Activated CD8-positive, alpha-beta memory T cell treated with anti-CD3 and anti-CD28 coated beads, Interleukin-2, amount 50 U/mL, for 24 hours (primary cell): ENCODE data around the gene R3HDM1.
"Not testable (repeated sequence)": the region's sequence is repeated elsewhere in the genome, so short reads cannot be mapped to it uniquely, and the experiment has no call there.

ENCODE experiments used
- DNase-seq: peaks from one replicate; pipeline ENCODE4 v3.0.0-alpha.2; 2020; ENCODE audit errors: extremely low read depth

The R3HDM1 gene

DNA sequence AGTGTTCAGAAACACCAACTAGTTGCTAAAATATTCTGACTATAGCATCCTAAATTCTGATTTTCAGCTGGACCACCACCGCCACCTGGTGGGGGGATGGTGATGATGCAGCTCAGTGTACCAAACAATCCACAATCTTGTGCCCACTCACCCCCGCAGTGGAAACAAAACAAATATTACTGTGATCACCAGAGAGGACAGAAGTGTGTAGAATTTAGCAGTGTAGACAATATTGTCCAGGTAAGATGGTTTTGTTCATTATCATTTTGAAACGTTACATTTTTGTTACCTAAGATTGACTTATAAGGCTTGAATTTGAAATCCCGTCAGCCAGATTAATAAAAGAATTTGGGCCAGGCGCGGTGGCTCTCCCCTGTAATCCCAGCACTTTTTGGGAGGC lies 178.7 kb downstream of the R3HDM1 start:
- DNase-seq: peak; percentile 27

DNA sequence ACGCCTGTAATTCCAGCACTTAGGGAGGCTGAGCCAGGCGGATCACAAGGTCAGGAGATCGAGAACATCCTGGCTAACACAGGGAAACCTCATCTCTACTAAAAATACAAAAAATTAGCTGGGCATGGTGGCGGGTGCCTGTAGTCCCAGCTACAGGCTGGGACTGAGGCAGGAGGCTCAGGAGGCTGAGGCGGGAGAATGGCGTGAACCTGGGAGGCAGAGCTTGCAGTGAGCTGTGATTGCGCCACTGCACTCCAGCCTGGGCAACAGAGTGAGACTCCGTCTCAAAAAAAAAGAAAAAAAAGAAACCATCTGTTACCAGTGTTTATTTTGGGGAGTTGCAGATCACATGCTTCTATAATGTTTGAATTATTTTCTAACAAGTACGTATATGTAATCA lies 183.8 kb downstream of the R3HDM1 start:
- DNase-seq: not testable (repeated sequence)

GRCh38 chr2:135728064-135728743 lies 196.9 kb downstream of the R3HDM1 start:
- DNase-seq: no peak

DNA sequence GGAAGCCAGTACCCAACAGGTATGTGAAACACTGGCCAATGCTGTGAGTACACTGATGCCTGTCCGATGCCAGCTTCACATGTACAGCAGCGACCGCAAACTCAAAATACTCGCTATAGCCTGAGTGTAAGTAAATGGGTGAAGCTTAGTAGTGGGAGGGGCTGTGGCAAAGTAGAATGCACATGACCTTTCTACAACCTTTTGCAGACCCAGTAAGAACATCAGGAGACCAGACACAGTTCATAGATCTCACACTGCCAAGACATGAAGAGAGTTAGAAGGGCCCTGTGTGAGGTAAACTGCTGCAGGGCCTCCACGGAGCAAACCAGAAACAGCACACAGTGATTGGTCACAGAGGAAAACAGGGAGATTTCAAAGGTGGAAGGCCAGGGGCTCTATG lies 201.3 kb downstream of the R3HDM1 start:
- no peak for DNase-seq

- DNase-seq: no peak
These were observed 201.8 kb downstream of the R3HDM1 start for GRCh38 chr2:135733045-135733444.

DNA sequence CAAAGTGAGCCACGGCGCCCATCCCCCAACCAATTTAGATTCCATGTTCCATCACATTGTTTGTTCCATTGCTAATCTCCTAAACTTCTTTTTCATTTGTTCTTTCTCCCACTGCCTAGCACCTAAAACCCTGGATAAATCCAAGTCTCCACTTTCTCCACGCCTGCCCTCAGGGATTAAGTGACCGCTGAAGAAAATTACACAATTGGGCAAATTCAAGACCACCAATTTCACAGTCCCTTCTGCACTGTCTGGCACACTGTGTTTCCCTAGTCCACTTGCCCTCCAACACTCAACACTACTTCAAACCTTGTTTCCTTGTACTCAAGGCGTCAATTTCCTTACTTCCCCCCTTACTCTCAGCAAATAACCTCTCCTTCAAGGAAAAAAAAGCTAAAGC lies 205.3 kb downstream of the R3HDM1 start:
- DNase-seq: no peak

GRCh38 chr2:135740206-135740605 lies 208.9 kb downstream of the R3HDM1 start:
- DNase-seq: no peak

- no peak for DNase-seq
These were observed 209.7 kb downstream of the R3HDM1 start for GRCh38 chr2:135741043-135741394.

- DNase-seq: peak; percentile 88
These were observed 210.4 kb downstream of the R3HDM1 start, which contains the start of gene UBXN4 for GRCh38 chr2:135741395-135742324. Gene UBXN4, plus strand, starts transcription at chr2:135741855. Its CDS starts 75 bp downstream, at chr2:135741930.

GRCh38 chr2:135742325-135742757 lies 211.1 kb downstream of the R3HDM1 start:
- DNase-seq: peak; percentile 12

- no peak for DNase-seq
These were observed 212.6 kb downstream of the R3HDM1 start for GRCh38 chr2:135743860-135744259.

GRCh38 chr2:135744760-135745314 lies 213.6 kb downstream of the R3HDM1 start:
- DNase-seq: no peak

DNA sequence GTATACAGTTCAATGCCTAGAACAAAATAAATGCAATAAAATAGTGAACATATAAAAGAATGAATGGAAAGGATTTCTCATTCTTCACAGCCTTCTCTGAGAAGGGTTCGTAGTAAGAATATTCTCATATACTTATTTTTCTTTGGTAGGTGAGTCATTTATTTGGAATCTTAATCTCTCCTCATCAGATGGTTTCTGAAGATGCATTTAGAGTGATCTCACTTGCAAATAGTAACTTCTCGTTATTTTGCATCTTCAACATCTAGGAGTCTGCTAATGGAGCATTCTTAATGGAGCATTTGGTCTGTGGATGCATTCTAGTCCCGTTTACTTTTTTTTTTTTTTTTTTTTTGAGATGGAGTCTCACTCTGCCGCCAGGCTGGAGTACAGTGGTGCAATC lies 214.3 kb downstream of the R3HDM1 start:
- DNase-seq: no peak

DNA sequence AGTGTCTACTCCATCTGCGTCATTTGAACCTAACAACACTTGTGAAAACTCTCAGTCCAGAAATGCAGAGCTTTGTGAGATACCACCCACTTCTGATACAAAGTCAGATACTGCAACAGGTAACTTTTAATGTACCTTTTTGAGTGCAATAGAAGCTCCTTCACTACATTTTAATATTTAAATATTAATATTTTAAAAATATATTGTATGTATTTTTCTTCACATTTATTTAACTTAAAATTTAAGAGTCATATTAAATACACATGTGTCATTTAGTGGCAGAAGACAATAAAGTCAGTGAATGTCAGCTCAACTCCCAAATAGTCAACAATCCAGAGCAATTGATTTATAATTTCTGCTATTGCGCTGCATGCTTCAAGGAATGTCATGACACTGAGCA lies 224.3 kb downstream of the R3HDM1 start:
- no peak for DNase-seq

GRCh38 chr2:135756692-135757091 lies 225.4 kb downstream of the R3HDM1 start:
- no peak for DNase-seq

GRCh38 chr2:135762022-135762421 lies 230.7 kb downstream of the R3HDM1 start:
- no peak for DNase-seq

GRCh38 chr2:135762530-135762929 lies 231.2 kb downstream of the R3HDM1 start:
- DNase-seq: no peak

DNA sequence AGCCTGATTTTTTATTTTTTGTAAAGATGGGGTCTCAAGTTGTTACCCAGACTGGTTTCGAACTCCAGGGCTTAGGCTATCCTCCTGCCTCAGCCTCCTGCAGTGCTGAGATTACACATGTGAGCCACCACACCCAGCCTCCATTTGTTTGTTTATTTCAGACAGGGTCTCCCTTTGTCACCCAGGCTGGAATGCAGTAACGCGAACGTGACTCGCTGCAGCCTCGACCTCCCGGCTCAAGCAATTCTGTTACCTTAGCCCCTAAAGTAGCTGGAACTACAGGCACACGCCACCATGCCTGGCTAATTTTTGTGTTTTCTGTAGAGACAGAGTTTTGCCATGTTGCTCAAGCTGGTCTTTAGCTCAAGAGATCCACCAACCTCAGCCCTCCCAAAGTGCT lies 237.6 kb downstream of the R3HDM1 start:
- no peak for DNase-seq

- no peak for DNase-seq
These were observed 242.0 kb downstream of the R3HDM1 start for GRCh38 chr2:135773319-135773718.

GRCh38 chr2:135773917-135774316 lies 242.6 kb downstream of the R3HDM1 start:
- DNase-seq: no peak
